ENCODE results near the gene MREG.

The MREG gene

DNA sequence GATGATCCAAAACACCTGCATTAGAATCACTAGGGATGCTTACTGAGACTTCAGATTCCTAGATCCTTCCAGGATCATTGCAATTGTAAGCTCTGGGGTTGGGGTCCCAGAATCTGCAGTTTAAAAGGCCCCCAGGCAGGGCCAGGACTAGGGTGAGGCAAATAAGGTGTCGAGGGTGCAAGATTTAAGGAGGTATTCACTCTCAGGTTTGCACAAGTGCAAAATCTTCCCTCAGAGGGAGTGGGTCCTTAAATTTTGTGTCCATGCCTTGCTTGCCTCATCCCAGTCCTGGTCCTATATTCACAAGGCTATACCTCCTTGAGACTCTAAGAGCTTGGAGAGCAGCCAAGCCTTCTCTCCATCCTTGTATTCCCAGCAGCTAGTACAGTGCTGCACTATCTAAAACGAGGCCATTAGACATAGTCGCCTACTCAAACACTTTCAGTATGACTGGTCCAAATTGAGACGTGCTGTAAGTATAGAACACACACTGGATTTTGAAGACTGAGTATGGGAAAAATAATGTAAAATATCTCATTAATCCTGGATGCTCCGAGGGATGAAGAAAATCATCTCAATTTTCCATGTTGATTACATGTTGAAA lies 31.6 kb upstream of the MREG start:
- no peaks in the 10 kb centered on the region for H4K20me1 ChIP-seq (ENCODE audit: insufficient read depth, low read length)
- TF ChIP-seq EZH2 (IDR thresholded peaks at IDR 0.05; ENCODE audit: borderline replicate concordance, low read length): no peak
- TF ChIP-seq, protein P1, sequence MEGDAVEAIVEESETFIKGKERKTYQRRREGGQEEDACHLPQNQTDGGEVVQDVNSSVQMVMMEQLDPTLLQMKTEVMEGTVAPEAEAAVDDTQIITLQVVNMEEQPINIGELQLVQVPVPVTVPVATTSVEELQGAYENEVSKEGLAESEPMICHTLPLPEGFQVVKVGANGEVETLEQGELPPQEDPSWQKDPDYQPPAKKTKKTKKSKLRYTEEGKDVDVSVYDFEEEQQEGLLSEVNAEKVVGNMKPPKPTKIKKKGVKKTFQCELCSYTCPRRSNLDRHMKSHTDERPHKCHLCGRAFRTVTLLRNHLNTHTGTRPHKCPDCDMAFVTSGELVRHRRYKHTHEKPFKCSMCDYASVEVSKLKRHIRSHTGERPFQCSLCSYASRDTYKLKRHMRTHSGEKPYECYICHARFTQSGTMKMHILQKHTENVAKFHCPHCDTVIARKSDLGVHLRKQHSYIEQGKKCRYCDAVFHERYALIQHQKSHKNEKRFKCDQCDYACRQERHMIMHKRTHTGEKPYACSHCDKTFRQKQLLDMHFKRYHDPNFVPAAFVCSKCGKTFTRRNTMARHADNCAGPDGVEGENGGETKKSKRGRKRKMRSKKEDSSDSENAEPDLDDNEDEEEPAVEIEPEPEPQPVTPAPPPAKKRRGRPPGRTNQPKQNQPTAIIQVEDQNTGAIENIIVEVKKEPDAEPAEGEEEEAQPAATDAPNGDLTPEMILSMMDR (IDR thresholded peaks at IDR 0.05; ENCODE audit: low read length): no peak
- H3K4me1 ChIP-seq (ENCODE audit: insufficient read depth, low read length, severe bottlenecking): no peaks in the 10 kb centered on the region
- H3K4me2 ChIP-seq (ENCODE audit: low read length): no peak overlapping the region
- H2AFZ ChIP-seq (ENCODE audit: low read length): no peak overlapping the region
- no peaks in the 10 kb centered on the region for H3K9me2 ChIP-seq (ENCODE audit: low read depth, low read length)
- no peaks in the 10 kb centered on the region for H3F3A ChIP-seq (ENCODE audit: insufficient read depth, low read length)
- H3K4me3 ChIP-seq (ENCODE audit: low read depth, low read length, poor library complexity, severe bottlenecking): no peak overlapping the region
- no peaks in the 10 kb centered on the region for H3K79me2 ChIP-seq (ENCODE audit: insufficient read depth, low read length)
- H3K27ac ChIP-seq (ENCODE audit: low read depth, low read length, poor library complexity, severe bottlenecking): no peak overlapping the region
- no peaks in the 10 kb centered on the region; the same call in 1 of the 2 replicates for H3K27me3 ChIP-seq (ENCODE audit: insufficient read depth, low read length)
- H3K9ac ChIP-seq (ENCODE audit: low read length): no peak overlapping the region
- H3K36me3 ChIP-seq (ENCODE audit: insufficient read depth, low read length): no peaks in the 10 kb centered on the region
- no peaks in the 10 kb centered on the region for H3K9me3 ChIP-seq (ENCODE audit: low read length)

DNA sequence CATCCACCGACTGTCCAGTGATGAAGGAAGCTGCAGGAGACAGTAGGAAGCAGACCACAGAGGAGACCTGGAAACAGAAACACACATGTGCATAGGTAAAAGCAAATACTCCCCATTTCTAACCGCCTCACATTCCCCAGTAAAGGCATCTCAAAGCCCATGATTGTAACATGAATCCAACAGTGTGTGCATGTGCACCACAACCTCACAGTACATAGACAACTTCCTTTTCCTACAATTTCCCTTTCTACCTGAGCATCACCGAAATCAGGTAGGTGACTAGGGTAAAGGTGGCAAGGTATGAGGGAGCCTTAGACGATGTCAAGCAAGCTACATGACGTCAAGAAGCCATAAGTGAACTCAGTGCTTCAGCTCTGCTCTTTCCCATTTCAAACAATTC lies 30.6 kb upstream of the MREG start:
- TF ChIP-seq, protein P1 (IDR thresholded peaks at IDR 0.05; ENCODE audit: low read length): no peak
- no peak for TF ChIP-seq EZH2 (IDR thresholded peaks at IDR 0.05; ENCODE audit: borderline replicate concordance, low read length)
- no peak overlapping the region for H3K9ac ChIP-seq (ENCODE audit: low read length)
- H2AFZ ChIP-seq (ENCODE audit: low read length): no peak overlapping the region
- H3K27ac ChIP-seq (ENCODE audit: low read depth, low read length, poor library complexity, severe bottlenecking): no peak overlapping the region
- no peaks in the 10 kb centered on the region for H3K9me3 ChIP-seq (ENCODE audit: low read length)
- no peaks in the 10 kb centered on the region for H3K9me2 ChIP-seq (ENCODE audit: low read depth, low read length)
- H3K4me3 ChIP-seq (ENCODE audit: low read depth, low read length, poor library complexity, severe bottlenecking): no peak overlapping the region
- no peaks in the 10 kb centered on the region for H3K4me1 ChIP-seq (ENCODE audit: insufficient read depth, low read length, severe bottlenecking)
- no peaks in the 10 kb centered on the region for H3K36me3 ChIP-seq (ENCODE audit: insufficient read depth, low read length)
- H3K27me3 ChIP-seq (ENCODE audit: insufficient read depth, low read length): no peaks in the 10 kb centered on the region
- H3K4me2 ChIP-seq (ENCODE audit: low read length): no peak overlapping the region
- H3K79me2 ChIP-seq (ENCODE audit: insufficient read depth, low read length): no peaks in the 10 kb centered on the region
- H3F3A ChIP-seq (ENCODE audit: insufficient read depth, low read length): no peaks in the 10 kb centered on the region
- no peaks in the 10 kb centered on the region for H4K20me1 ChIP-seq (ENCODE audit: insufficient read depth, low read length)

DNA sequence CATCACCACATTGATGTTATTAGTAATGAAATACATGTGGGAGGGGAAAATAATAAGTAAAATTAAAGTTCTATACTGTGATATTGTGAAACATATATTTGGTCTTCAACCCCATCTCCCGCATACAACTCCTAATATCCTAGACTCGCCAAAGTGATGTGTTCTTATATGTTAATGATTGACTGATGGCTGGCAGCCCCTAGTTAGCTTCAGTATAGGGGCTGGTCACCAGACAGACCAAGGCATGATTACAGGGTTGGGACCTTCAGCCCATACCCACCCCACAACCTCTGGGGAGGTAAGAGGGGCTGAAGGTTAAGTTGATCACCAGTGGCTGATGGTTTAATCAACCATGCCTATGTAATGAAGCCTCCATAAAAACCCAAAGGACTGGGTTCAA lies 28.1 kb upstream of the MREG start:
- Histone ChIP-seq H3K27ac (ENCODE audit: low read depth, low read length, poor library complexity, severe bottlenecking) (no peak overlapping the region), H3K9ac (ENCODE audit: low read length) (no peak overlapping the region)
- TF ChIP-seq, protein P1 (IDR thresholded peaks at IDR 0.05; ENCODE audit: low read length): no peak
- no peak for TF ChIP-seq EZH2 (IDR thresholded peaks at IDR 0.05; ENCODE audit: borderline replicate concordance, low read length)

More for the DNA sequence above, 28.1 kb upstream of the MREG start:
- no peaks in the 10 kb centered on the region for H3F3A ChIP-seq (ENCODE audit: insufficient read depth, low read length)
- H3K9me3 ChIP-seq (ENCODE audit: low read length): no peaks in the 10 kb centered on the region
- H3K79me2 ChIP-seq (ENCODE audit: insufficient read depth, low read length): no peaks in the 10 kb centered on the region
- H4K20me1 ChIP-seq (ENCODE audit: insufficient read depth, low read length): no peaks in the 10 kb centered on the region
- H3K4me1 ChIP-seq (ENCODE audit: insufficient read depth, low read length, severe bottlenecking): no peaks in the 10 kb centered on the region
- H3K27me3 ChIP-seq (ENCODE audit: insufficient read depth, low read length): no peaks in the 10 kb centered on the region
- H3K9me2 ChIP-seq (ENCODE audit: low read depth, low read length): no peaks in the 10 kb centered on the region
- no peak overlapping the region for H2AFZ ChIP-seq (ENCODE audit: low read length)
- H3K4me3 ChIP-seq (ENCODE audit: low read depth, low read length, poor library complexity, severe bottlenecking): no peak overlapping the region
- H3K4me2 ChIP-seq (ENCODE audit: low read length): no peak overlapping the region
- no peaks in the 10 kb centered on the region for H3K36me3 ChIP-seq (ENCODE audit: insufficient read depth, low read length)
